Keratinocyte (primary cell): Measurements from ENCODE around the gene ALOX12B. TPM values are rescaled to one million over a fixed set of nuclear protein-coding genes. Genes with fewer than 3 reads are reported as not detected.

Experiments used
- DNase-seq: peaks from one replicate; pipeline ENCODE4 v3.0.0-alpha.2; 2011; ENCODE audit warnings: low read depth, missing footprints, low spot score
- FAIRE-seq: peaks from 2 replicates; lab custom pipeline; 2011; peaks lifted over from hg19 to GRCh38; lab: Jason Lieb, UNC
- H2AFZ ChIP-seq: 2 replicates; pipeline ENCODE4 v1.6.0; 2012; ENCODE audit warnings: low read length, control low read depth, inconsistent platforms; ENCODE audit not compliant: control insufficient read depth
- H3K27ac ChIP-seq: 2 replicates; pipeline ENCODE4 v1.5.1; 2011; ENCODE audit warnings: low read length; ENCODE audit not compliant: control insufficient read depth, insufficient read depth
- H3K27me3 ChIP-seq: 3 replicates; pipeline ENCODE4 v1.6.0; 2011; ENCODE audit warnings: low read length; ENCODE audit not compliant: control insufficient read depth, insufficient read depth; ENCODE audit errors: extremely low read depth
- H3K36me3 ChIP-seq, 2 experiments: 2 replicates in 1 of 2; 3 replicates in 1 of 2; pipeline ENCODE4 v1.5.1; 2011; ENCODE audit warnings: low read length in 2 of 2, mild to moderate bottlenecking in 1 of 2; ENCODE audit not compliant: control insufficient read depth in 2 of 2, insufficient read depth in 2 of 2; ENCODE audit errors: extremely low read depth in 1 of 2
- H3K4me1 ChIP-seq: 3 replicates; pipeline ENCODE4 v1.5.1; 2011; ENCODE audit warnings: low read length; ENCODE audit not compliant: control insufficient read depth, insufficient read depth; ENCODE audit errors: extremely low read depth
- H3K4me2 ChIP-seq: 3 replicates; pipeline ENCODE4 v1.6.0; 2011; ENCODE audit warnings: low read depth, low read length; ENCODE audit not compliant: control insufficient read depth, insufficient read depth; ENCODE audit errors: extremely low read depth
- H3K4me3 ChIP-seq, 3 experiments: fragments of 200-600 bp in 1 of 3; sonication (generic) in 1 of 3; 2 replicates in 2 of 3; 3 replicates in 1 of 3; pipeline ENCODE4 v1.5.1; 2011 to 2016; ENCODE audit warnings: low read length in 3 of 3, mild to moderate bottlenecking in 3 of 3, control low read depth in 2 of 3, inconsistent platforms in 1 of 3, low read depth in 1 of 3, mixed read lengths in 1 of 3, mixed run types in 1 of 3, moderate library complexity in 1 of 3; ENCODE audit not compliant: control insufficient read depth in 2 of 3, insufficient read depth in 2 of 3; ENCODE audit errors: extremely low read depth in 1 of 3
- H3K79me2 ChIP-seq: 2 replicates; pipeline ENCODE4 v1.6.0; 2012; ENCODE audit warnings: low read length; ENCODE audit not compliant: control insufficient read depth, insufficient read depth
- H3K9ac ChIP-seq: 3 replicates; pipeline ENCODE4 v1.6.0; 2011; ENCODE audit warnings: low read length; ENCODE audit not compliant: control insufficient read depth, insufficient read depth; ENCODE audit errors: extremely low read depth
- H3K9me1 ChIP-seq: 3 replicates; pipeline ENCODE4 v1.6.0; 2011; ENCODE audit warnings: low read length; ENCODE audit not compliant: control insufficient read depth, insufficient read depth; ENCODE audit errors: extremely low read depth
- H3K9me3 ChIP-seq: 2 replicates; pipeline ENCODE4 v1.5.1; 2012; ENCODE audit warnings: low read depth, low read length; ENCODE audit not compliant: control insufficient read depth
- H4K20me1 ChIP-seq: 3 replicates; pipeline ENCODE4 v1.6.0; 2011; ENCODE audit warnings: low read length; ENCODE audit not compliant: control insufficient read depth, insufficient read depth; ENCODE audit errors: extremely low read depth
- CTCF ChIP-seq, 3 experiments: IDR thresholded peaks in 1 of 3; conservative IDR thresholded peaks in 1 of 3; optimal IDR thresholded peaks in 1 of 3; 2 replicates in 2 of 3; 3 replicates in 1 of 3; pipeline versions ENCODE3 to v1.5.1; 2011; ENCODE audit warnings: low read length in 3 of 3, mild to moderate bottlenecking in 3 of 3, moderate library complexity in 2 of 3, control low read depth in 1 of 3, inconsistent platforms in 1 of 3; ENCODE audit not compliant: insufficient read depth in 2 of 3; ENCODE audit errors: extremely low read depth in 1 of 3
- EZH2 ChIP-seq: IDR thresholded peaks from one replicate; pipeline ENCODE4 v1.6.1; 2012; ENCODE audit warnings: inconsistent platforms, mild to moderate bottlenecking, low read length, moderate library complexity
- dilution Hi-C: fragments of 300-500 bp; cut with MboI; formaldehyde crosslinking; loops from one replicate; pipeline ENCODE4 v1.7.0; 2020; ENCODE audit warnings: low sequenced_read_pairs; ENCODE audit not compliant: extremely low pct_ligation_motif_present
- polyA plus RNA-seq, 5 experiments: library from polyadenylated mRNA; depleted of rRNA in 3 of 5; stranded (reverse) in 3 of 5; stranded (forward) in 1 of 5; unstranded in 1 of 5; fragments of >200 nt; gene quantifications; 1 replicate in 1 of 5; 2 replicates in 3 of 5; 3 replicates in 1 of 5; pipeline versions ENCODE4 v1.2.1 to v1.2.3, GENCODE V29; 2011 to 2012; ENCODE audit warnings: missing spikeins in 2 of 5, low read depth in 1 of 5, low replicate concordance in 1 of 5

The ALOX12B gene
- polyA plus RNA-seq, 1 donor (not counting 4 experiments of a cell fraction or from before 2014, with no cell fraction given): 0.47 TPM

- FAIRE-seq: no peak
- H3K4me2 ChIP-seq: no peak overlapping the region
- H3K27me3 ChIP-seq: no peaks in the 10 kb centered on the region
- H3K4me1 ChIP-seq: peaks cover 15% of the 10 kb centered on the region
- no peaks in the 10 kb centered on the region for H3K79me2 ChIP-seq
- dilution Hi-C loops: no loop called here
- H2AFZ ChIP-seq: no peak overlapping the region
- H3K9me3 ChIP-seq: no peaks in the 10 kb centered on the region
- TF ChIP-seq EZH2 (no peak), CTCF (optimal IDR thresholded peaks at IDR 0.05 in 1 of 3, IDR thresholded peaks at IDR 0.05 in 1 of 3, conservative IDR thresholded peaks at IDR 0.05 in 1 of 3; ENCODE audit: extremely low read depth in 1 of 3, insufficient read depth in 2 of 3, low read length in 3 of 3) (no peak)
- no peak overlapping the region for H3K9ac ChIP-seq
- no peaks in the 10 kb centered on the region for H3K9me1 ChIP-seq
- no peak overlapping the region for H3K4me3 ChIP-seq
- H4K20me1 ChIP-seq: no peaks in the 10 kb centered on the region
- no peak overlapping the region for H3K27ac ChIP-seq
- H3K36me3 ChIP-seq: no peaks in the 10 kb centered on the region
- no peak for DNase-seq
Observed at GRCh38 chr17:8133399-8133798, 45.9 kb upstream of the ALOX12B start.

- FAIRE-seq (no peak), DNase-seq (no peak)
Observed at GRCh38 chr17:8131844-8132441, 44.4 kb upstream of the ALOX12B start.

More at GRCh38 chr17:8131844-8132441, 44.4 kb upstream of the ALOX12B start:
- Histone ChIP-seq H3K27ac (no peak overlapping the region), H2AFZ (no peak overlapping the region), H3K9me3 (no peaks in the 10 kb centered on the region), H3K4me3 (no peak overlapping the region), H3K4me1 (peaks cover 10% of the 10 kb centered on the region), H3K36me3 (no peaks in the 10 kb centered on the region), H3K9ac (no peak overlapping the region), H3K79me2 (no peaks in the 10 kb centered on the region), H4K20me1 (no peaks in the 10 kb centered on the region), H3K9me1 (no peaks in the 10 kb centered on the region), H3K4me2 (no peak overlapping the region), H3K27me3 (no peaks in the 10 kb centered on the region)
- TF ChIP-seq CTCF (optimal IDR thresholded peaks at IDR 0.05 in 1 of 3, IDR thresholded peaks at IDR 0.05 in 1 of 3, conservative IDR thresholded peaks at IDR 0.05 in 1 of 3; ENCODE audit: extremely low read depth in 1 of 3, insufficient read depth in 2 of 3, low read length in 3 of 3): no peak
- no peak for TF ChIP-seq EZH2
- dilution Hi-C loops: no loop called here
